Stomach (tissue), 4 donors: Measurements from ENCODE around the gene NUBP1.

Experiments used
- POLR2A ChIP-seq, 4 donors: fragments of 450-650 bp; IDR thresholded peaks; one replicate each; pipeline ENCODE4 v1.6.1; 2016; ENCODE audit warnings: antibody characterized with exemption in 4 of 4, control low read depth in 2 of 4, mild to moderate bottlenecking in 1 of 4, moderate library complexity in 1 of 4
- POLR2AphosphoS5 ChIP-seq, 3 donors: sonication (generic); formaldehyde crosslinking; IDR thresholded peaks; one replicate each; pipeline ENCODE4 v1.6.1; 2016; ENCODE audit warnings: antibody characterized with exemption in 3 of 3
- TF ChIP-seq, protein P1 (sequence below), 7 experiments: fragments of 450-650 bp in 4 of 7; fragments of 200-600 bp in 3 of 7; sonication (generic) in 3 of 7; IDR thresholded peaks; one replicate each; pipeline ENCODE4 v1.5.1; 2016 to 2019; ENCODE audit warnings: antibody characterized with exemption in 7 of 7, control low read depth in 2 of 7, mild to moderate bottlenecking in 1 of 7

DNA sequence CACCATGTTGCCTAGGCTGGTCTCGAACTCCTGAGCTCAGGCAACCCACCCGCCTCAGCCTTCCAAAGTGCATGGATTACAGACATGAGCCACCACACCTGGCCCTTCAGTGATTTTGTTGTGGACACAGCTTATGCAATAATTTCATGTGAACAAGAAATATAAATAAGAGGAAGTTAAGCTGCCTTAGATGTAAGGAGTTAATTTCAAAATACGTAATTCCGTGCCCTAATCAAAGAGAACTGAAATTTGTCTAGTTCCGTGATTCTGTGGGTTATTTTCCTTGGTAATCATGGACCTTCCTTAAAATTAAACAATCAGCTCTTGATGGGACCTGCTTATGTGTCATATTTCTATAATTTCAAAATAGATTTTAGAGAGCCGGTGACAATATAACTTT lies 63.1 kb downstream of the NUBP1 start:
- no peak for TF ChIP-seq POLR2A (IDR thresholded peaks at IDR 0.05)
- TF ChIP-seq, protein P1, sequence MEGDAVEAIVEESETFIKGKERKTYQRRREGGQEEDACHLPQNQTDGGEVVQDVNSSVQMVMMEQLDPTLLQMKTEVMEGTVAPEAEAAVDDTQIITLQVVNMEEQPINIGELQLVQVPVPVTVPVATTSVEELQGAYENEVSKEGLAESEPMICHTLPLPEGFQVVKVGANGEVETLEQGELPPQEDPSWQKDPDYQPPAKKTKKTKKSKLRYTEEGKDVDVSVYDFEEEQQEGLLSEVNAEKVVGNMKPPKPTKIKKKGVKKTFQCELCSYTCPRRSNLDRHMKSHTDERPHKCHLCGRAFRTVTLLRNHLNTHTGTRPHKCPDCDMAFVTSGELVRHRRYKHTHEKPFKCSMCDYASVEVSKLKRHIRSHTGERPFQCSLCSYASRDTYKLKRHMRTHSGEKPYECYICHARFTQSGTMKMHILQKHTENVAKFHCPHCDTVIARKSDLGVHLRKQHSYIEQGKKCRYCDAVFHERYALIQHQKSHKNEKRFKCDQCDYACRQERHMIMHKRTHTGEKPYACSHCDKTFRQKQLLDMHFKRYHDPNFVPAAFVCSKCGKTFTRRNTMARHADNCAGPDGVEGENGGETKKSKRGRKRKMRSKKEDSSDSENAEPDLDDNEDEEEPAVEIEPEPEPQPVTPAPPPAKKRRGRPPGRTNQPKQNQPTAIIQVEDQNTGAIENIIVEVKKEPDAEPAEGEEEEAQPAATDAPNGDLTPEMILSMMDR (IDR thresholded peaks at IDR 0.05), result no peak
- TF ChIP-seq POLR2AphosphoS5 (IDR thresholded peaks at IDR 0.05), result no peak
